GM21528 (cell line): ENCODE data around the gene KIRREL3.

Source experiments
- ATAC-seq: cut with Tn5 transposase; IDR thresholded peaks from one replicate; pipeline ENCODE4 v1.9.1; 2021; ENCODE audit warnings: mild to moderate bottlenecking, moderate library complexity; ENCODE audit not compliant: unreplicated experiment, low FRiP score

KIRREL3 gene

DNA sequence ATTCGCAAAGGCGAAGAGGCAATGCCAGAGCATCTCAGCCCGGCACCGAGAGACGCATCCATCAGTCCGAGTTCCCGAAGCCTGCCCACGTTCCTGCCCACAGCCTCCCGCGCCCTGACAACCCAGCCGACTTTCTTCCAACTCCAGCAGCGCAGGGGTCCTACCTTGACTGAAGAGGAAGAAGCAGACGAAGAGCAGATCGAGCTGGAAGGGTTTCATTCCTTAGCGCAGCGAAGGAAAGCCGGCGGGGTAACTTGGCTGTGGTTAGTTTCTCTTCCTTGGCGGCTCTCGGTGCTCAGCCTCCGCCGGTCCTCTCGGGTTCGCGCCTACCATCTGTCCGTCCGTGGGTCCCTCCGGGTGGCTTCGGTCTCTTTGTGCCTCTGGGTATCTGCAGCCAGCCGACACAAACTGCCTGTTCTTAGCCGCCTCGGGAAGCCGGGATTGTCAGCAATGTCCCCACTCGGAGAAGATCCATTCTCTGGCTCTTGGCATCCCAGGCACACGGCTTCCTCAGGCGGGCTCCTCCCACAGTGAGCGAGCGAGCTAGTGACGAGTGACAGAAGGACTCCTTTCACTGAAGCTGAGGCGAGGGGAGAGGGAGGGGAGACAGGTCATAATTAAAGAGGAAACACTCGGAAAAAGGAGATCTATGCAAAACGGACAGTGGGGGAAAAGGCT is at the start of gene KIRREL3:
TSS of gene KIRREL3 (minus strand) at position 480 of the 678 bp plus-strand sequence.
- ATAC-seq, result no peak

GRCh38 chr11:127050186-127050585 is 49.6 kb upstream of the KIRREL3 start:
- ATAC-seq, result no peak

GRCh38 chr11:127049486-127049885 is 48.9 kb upstream of the KIRREL3 start:
- ATAC-seq, result no peak

- ATAC-seq, result no peak
Observed at GRCh38 chr11:127044535-127044934, 44.0 kb upstream of the KIRREL3 start.

DNA sequence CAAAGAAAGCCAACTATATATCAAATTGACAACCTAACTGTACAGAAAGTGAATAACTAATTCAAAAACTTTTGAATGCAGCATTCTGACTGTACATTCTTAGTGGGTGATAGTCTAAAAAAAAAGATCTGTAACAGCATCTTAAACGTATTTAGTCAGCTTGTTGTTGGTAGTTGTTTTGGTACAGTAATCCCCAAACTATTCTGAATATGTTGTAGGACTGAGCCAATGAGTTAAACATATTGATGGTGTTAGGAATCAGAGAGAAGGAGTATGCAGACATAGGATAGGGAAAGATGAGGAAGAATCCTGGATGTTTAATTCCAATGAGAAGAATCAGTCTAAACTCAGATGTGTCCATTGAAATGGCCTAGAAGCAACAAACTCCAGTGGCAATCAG is 41.9 kb upstream of the KIRREL3 start:
- ATAC-seq, result no peak

DNA sequence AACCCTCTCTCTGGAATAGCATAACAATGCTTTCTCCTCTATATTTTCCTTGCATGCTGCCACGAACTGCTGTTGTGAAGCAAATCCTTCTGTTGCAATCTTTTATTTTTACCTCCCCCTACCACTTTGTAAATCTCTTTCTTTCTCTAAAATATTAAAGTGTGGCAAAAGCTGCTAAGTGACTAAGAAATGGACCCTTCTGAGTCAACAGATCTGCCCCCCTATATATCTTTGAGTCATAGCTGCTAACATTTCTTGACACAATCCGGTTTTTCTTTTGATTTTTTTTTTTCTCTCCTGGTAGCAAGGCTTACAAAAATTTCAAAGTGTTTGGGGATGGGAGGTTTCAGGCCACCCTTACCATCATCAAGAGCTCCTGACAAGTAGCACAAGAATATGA is 39.0 kb upstream of the KIRREL3 start:
- ATAC-seq, result no peak

DNA sequence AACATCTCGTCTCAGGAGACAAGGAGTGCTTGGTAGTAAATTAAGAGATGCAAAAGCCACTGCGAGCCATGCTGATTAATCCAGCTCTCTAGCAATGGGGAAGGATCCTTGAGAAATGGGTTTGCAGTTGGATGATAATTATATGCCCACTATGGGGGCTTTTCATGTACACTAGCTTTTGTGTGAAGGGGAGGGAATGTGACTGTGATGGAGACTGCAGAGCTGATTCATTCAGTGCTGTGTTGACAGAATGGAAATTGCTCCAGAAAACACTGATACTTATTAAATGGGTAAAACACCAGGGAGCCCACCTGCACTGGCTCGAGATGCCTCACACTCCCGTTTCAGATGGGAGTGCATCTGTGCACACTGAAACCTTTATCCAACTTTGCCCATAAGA is 37.0 kb upstream of the KIRREL3 start:
- ATAC-seq, result no peak

DNA sequence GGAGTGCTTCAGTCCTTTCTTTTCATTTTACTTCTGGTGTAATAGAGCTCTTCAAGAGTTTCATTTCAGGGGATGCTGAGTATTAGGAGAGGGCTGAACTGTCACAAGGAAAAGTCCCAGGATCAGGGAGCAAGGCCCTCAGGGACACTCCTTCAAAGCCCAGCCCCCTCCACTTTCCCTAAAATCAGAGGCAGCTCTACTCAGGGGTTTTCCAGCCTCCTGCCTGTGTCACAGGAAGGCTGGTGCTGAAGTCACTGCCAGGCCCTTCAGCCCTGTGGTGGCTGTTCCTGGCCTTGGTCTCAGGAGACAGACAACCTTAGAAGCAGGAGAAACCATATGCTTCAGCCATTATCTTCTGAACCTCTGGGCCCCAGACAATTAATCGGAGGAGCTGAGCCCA is 36.4 kb upstream of the KIRREL3 start:
- ATAC-seq, result no peak

GRCh38 chr11:127035824-127036223 is 35.3 kb upstream of the KIRREL3 start:
- no peak for ATAC-seq

- no peak for ATAC-seq
Observed at GRCh38 chr11:127034973-127035372, 34.4 kb upstream of the KIRREL3 start.

DNA sequence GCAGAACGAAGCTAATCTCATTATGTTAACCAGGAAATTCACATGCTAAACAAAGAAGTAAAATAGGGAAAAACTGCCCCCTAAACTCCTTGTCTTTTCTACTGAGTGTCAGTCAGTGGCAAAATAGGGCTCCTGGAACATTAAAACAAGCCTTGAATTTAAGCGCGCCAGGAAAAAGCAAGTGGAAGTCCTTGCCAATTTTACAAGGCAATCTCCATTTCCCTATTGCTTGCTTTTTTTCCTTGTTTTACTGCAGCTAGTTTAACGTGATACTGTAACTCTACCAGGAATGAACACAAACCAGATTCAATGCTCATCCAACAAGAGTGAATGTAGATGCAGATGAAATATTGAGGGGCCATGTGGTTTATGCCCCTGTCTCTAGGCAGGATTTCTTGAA is 28.1 kb upstream of the KIRREL3 start:
- ATAC-seq, result no peak

GRCh38 chr11:127027789-127028188 is 27.2 kb upstream of the KIRREL3 start:
- ATAC-seq, result no peak

GRCh38 chr11:127027000-127027399 is 26.4 kb upstream of the KIRREL3 start:
- ATAC-seq, result no peak

GRCh38 chr11:127023991-127024390 is 23.4 kb upstream of the KIRREL3 start:
- no peak for ATAC-seq

DNA sequence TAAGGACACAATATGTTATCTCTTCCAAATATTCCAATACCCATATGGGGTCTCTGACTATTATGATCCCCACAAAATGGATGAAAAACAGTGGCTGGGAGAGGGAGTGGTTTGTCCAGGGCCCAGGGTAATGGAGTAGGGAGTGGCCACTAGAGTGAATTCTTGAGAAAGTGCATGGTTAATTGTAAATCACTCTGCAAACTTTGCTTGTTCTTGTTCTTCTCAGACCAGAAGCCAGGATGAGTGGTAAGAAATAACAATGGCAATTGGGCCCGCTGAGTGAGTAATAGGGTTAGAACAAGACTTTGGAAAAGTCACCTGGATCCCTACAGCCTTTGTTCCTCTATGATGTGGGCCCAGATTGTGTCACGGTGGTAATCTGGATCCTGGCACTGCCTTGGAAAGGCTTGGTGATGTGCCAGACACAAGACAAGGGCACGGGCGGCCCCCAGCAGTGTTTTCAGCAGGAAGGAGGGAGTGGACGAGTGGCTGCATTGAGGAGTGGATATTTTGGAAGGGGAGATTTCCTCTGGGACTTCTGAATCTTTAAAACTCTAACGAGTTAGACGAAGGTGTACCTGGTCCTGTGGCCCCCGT is 18.2 kb upstream of the KIRREL3 start:
- ATAC-seq, result no peak

GRCh38 chr11:127017482-127017881 is 16.9 kb upstream of the KIRREL3 start:
- no peak for ATAC-seq

GRCh38 chr11:127013550-127013949 is 13.0 kb upstream of the KIRREL3 start:
- no peak for ATAC-seq

DNA sequence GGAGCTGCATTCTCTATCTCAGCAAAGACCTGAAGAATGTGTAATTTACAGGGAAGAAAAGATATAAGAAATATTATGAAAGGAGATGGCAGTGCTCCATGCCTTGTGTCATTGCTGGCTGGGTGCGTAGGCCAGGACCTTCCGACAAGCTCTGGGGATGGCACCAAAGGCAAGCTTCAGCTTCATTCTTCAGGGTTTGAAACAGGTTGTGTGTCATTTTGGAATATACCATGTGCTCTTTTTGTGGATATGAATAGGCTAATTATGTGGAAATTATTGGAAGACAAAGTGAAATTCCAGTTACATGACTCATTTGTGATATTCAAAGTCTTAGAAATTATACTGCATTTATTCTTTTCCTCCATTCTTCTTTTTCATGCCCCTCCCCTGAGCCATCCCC is 5.7 kb upstream of the KIRREL3 start:
- no peak for ATAC-seq

- ATAC-seq, result no peak
Observed at GRCh38 chr11:127003260-127003981, 2.9 kb upstream of the KIRREL3 start.

GRCh38 chr11:127002669-127003259 is 2.2 kb upstream of the KIRREL3 start:
- no peak for ATAC-seq

- ATAC-seq, result no peak
Observed at GRCh38 chr11:127000981-127001380, 411 bp upstream of the KIRREL3 start.
